ENCODE data around the gene SH3PXD2A. TPM values are rescaled to one million over a fixed set of nuclear protein-coding genes. Genes with fewer than 3 reads are reported as not detected.

Gene SH3PXD2A
- total RNA-seq, 1 donor from 2014 or later, result 56.2 TPM

GRCh38 chr10:103723557-103723956, 131.8 kb downstream of the SH3PXD2A start:
- Histone ChIP-seq H3K9me3 (no peaks in the 10 kb centered on the region), H3K4me1 (peaks cover 16% of the 10 kb centered on the region), H3K27me3 (no peaks in the 10 kb centered on the region), H3K4me3 (no peak overlapping the region), H3K27ac (no peak overlapping the region), H3K36me3 (peaks cover 0 to 18% of the 10 kb centered on the region in 2 donors)
- intact Hi-C loops (cut with DNase I), result loop anchor here (10.0 kb wide), 1 partner anchor 271 kb away; no protein-coding TSS in a partner anchor
- TF ChIP-seq POLR2AphosphoS5 (IDR thresholded peaks at IDR 0.05; ENCODE audit: insufficient read depth in 1 of 2, low read depth in 1 of 2), result no peak
- TF ChIP-seq POLR2A (IDR thresholded peaks at IDR 0.05), result no peak
- TF ChIP-seq, protein P1, sequence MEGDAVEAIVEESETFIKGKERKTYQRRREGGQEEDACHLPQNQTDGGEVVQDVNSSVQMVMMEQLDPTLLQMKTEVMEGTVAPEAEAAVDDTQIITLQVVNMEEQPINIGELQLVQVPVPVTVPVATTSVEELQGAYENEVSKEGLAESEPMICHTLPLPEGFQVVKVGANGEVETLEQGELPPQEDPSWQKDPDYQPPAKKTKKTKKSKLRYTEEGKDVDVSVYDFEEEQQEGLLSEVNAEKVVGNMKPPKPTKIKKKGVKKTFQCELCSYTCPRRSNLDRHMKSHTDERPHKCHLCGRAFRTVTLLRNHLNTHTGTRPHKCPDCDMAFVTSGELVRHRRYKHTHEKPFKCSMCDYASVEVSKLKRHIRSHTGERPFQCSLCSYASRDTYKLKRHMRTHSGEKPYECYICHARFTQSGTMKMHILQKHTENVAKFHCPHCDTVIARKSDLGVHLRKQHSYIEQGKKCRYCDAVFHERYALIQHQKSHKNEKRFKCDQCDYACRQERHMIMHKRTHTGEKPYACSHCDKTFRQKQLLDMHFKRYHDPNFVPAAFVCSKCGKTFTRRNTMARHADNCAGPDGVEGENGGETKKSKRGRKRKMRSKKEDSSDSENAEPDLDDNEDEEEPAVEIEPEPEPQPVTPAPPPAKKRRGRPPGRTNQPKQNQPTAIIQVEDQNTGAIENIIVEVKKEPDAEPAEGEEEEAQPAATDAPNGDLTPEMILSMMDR (IDR thresholded peaks at IDR 0.05), result no peak
- DNase-seq (ENCODE audit: extremely low spot score in 2 of 2), result no peak

GRCh38 chr10:103722632-103723031, 132.7 kb downstream of the SH3PXD2A start:
- H3K27me3 ChIP-seq, result no peaks in the 10 kb centered on the region
- H3K36me3 ChIP-seq, result peaks cover 0 to 18% of the 10 kb centered on the region in 2 donors
- intact Hi-C loops (cut with DNase I), result loop anchor here (10.0 kb wide), 1 partner anchor 272 kb away; no protein-coding TSS in a partner anchor
- no peak overlapping the region for H3K4me3 ChIP-seq
- peaks cover 20% of the 10 kb centered on the region for H3K4me1 ChIP-seq
- TF ChIP-seq, protein P1 (IDR thresholded peaks at IDR 0.05), result no peak
- DNase-seq (ENCODE audit: extremely low spot score in 2 of 2), result no peak
- no peak overlapping the region for H3K27ac ChIP-seq
- H3K9me3 ChIP-seq, result no peaks in the 10 kb centered on the region

GRCh38 chr10:103720964-103721335, 134.4 kb downstream of the SH3PXD2A start:
- TF ChIP-seq, protein P1 (IDR thresholded peaks at IDR 0.05), result no peak
- TF ChIP-seq POLR2A (IDR thresholded peaks at IDR 0.05) (no peak), POLR2AphosphoS5 (IDR thresholded peaks at IDR 0.05; ENCODE audit: insufficient read depth in 1 of 2, low read depth in 1 of 2) (no peak)
- Histone ChIP-seq H3K4me1 (peaks cover 28% of the 10 kb centered on the region), H3K4me3 (no peak overlapping the region), H3K27me3 (no peaks in the 10 kb centered on the region), H3K9me3 (no peaks in the 10 kb centered on the region), H3K36me3 (peaks cover 0 to 18% of the 10 kb centered on the region in 2 donors), H3K27ac (no peak overlapping the region)
- intact Hi-C loops (cut with DNase I), result loop anchor here (10.0 kb wide), 1 partner anchor 274 kb away; no protein-coding TSS in a partner anchor
- DNase-seq (ENCODE audit: extremely low spot score in 2 of 2), result no peak

GRCh38 chr10:103720328-103720963, 134.9 kb downstream of the SH3PXD2A start:
- peaks cover 33% of the 10 kb centered on the region for H3K4me1 ChIP-seq
- H3K27ac ChIP-seq, result peak overlapping the region; percentile 4
- H3K27me3 ChIP-seq, result no peaks in the 10 kb centered on the region
- TF ChIP-seq POLR2AphosphoS5 (IDR thresholded peaks at IDR 0.05; ENCODE audit: insufficient read depth in 1 of 2, low read depth in 1 of 2) (no peak), POLR2A (IDR thresholded peaks at IDR 0.05) (no peak)
- TF ChIP-seq, protein P1 (IDR thresholded peaks at IDR 0.05), result no peak
- no peak overlapping the region for H3K4me3 ChIP-seq
- DNase-seq (ENCODE audit: extremely low spot score in 2 of 2), result no peak
- no peaks in the 10 kb centered on the region for H3K9me3 ChIP-seq
- intact Hi-C loops (cut with DNase I), result loop anchor here (10.0 kb wide), 1 partner anchor 274 kb away; no protein-coding TSS in a partner anchor
- H3K36me3 ChIP-seq, result peaks cover 0 to 18% of the 10 kb centered on the region in 2 donors

DNA sequence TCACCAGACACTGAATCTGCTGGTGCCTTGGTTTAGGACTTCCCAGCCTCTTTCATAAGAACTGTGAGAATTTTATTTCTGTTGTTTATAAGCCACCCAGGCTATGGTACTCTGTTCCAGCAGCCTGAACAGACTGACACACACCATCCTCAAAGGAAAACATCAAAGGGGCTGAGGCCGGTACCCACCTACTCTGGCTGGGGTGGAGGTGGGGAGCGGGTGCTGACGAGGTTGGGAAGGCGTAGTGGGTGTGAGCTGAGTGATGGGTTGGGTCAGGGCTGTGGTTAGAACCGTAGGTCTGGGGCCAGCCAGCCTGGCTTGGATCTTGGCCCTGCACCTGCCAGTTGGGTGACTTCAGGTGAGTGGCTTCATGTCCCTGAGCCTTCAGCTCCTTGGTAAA, 136.3 kb downstream of the SH3PXD2A start:
- Histone ChIP-seq H3K4me3 (no peak overlapping the region), H3K27me3 (no peaks in the 10 kb centered on the region), H3K36me3 (peaks cover 0 to 17% of the 10 kb centered on the region in 2 donors), H3K4me1 (peaks cover 33% of the 10 kb centered on the region), H3K27ac (no peak overlapping the region), H3K9me3 (no peaks in the 10 kb centered on the region)
- intact Hi-C loops (cut with DNase I), result no loop called here
- DNase-seq (ENCODE audit: extremely low spot score in 2 of 2), result no peak
- TF ChIP-seq POLR2A (IDR thresholded peaks at IDR 0.05) (no peak), POLR2AphosphoS5 (IDR thresholded peaks at IDR 0.05; ENCODE audit: insufficient read depth in 1 of 2, low read depth in 1 of 2) (no peak)
- TF ChIP-seq, protein P1 (IDR thresholded peaks at IDR 0.05), result no peak
